Renal pelvis (tissue), 4 donors: ENCODE results near the gene SEMA5A. TPM values are rescaled to one million over a fixed set of nuclear protein-coding genes. Genes with fewer than 3 reads are reported as not detected.

Source experiments
- DNase-seq: peaks from one replicate; pipeline ENCODE4 v3.0.0-alpha.2; 2013
- polyA plus RNA-seq, 3 donors: library from polyadenylated mRNA; unstranded; fragments of 120-200 nt; gene quantifications; one replicate each; pipeline ENCODE4 v1.2.1, GENCODE V29; 2013; ENCODE audit not compliant: insufficient read length in 3 of 3

The SEMA5A gene
- polyA plus RNA-seq, 3 donors: 32.5 to 44.8 (median 42.8) TPM

DNA sequence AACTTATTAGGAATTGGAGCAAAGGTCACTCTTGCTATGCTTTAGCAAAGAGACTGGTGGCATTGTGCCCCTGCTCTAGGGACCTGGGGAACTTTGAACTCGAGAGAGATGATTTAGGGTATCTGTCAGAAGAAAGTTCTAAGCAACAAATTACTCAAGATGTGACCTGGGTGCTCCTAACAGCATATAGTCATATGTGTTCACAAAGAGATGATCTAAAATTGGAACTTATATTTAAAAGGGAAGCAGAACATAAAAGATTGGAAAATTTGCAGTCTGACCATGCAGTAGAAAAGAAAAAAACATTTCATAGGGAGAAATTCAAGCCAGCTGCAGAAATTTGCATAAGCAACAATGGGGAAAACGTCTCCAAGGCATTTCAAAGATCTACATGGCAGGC, 68.3 kb downstream of the SEMA5A start:
- DNase-seq: no peak

DNA sequence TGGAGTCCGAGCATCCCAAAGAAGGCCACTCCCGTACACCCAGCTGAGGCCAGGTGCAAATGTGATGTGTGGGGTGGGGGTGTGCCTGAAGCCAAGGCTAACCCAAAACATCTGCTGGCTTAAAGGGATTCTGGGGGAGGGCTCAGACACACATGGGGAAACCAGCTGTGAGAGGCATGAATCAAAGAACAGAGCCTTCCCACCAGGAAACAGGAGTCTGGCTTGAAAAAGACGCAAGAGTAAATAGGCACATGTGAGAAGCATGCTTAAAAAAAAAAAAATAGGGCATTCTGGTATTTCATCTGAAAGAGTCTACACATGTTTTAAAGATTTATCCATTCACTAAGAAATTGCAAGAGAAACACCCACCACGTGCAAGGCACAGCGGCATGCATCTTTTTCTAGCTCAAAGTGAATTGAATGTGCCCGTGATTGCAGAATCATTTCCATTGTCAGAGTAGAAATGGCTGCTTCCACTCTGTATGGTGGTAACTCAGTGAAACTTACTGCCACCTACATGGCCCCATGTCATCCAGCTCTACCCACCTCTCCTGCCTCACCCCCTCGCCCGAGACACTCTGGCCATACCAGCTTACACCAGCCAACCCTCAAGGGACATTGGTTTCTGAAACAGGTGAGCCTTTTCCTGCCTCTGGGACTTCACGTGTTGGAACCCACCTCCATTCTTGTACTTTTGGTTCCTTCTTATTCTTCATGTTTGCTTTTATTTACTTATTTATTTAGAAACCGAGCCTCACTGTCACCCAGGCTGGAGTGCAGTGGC, 71.5 kb downstream of the SEMA5A start:
- DNase-seq: no peak

GRCh38 chr5:9473624-9474023, 72.3 kb downstream of the SEMA5A start:
- no peak for DNase-seq

GRCh38 chr5:9470410-9470809, 75.5 kb downstream of the SEMA5A start:
- DNase-seq: no peak

- no peak for DNase-seq
Measured at GRCh38 chr5:9468060-9468388, 77.9 kb downstream of the SEMA5A start.

- no peak for DNase-seq
Measured at GRCh38 chr5:9467199-9468059, 78.4 kb downstream of the SEMA5A start.

GRCh38 chr5:9466697-9467096, 79.2 kb downstream of the SEMA5A start:
- DNase-seq: no peak

- no peak for DNase-seq
Measured at GRCh38 chr5:9464478-9464877, 81.4 kb downstream of the SEMA5A start.

DNA sequence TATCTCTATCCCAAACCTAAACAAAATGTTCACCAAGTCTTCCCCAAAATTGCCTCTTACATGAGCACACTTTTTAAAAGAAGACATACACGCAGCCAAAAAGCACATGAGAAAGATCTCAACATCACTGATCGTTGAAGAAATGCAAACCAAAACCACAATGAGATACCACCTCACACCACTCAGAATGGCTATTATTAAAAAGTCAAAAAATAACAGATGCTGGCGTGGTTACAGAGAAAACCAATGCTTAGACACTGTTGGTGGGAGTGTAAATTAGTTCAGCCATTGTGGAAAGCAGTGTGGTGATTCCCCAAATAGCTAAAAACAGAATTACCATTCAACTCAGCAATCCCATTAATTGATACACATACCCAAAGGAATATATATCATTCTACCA, 83.8 kb downstream of the SEMA5A start:
- no peak for DNase-seq

- DNase-seq: no peak
Measured at GRCh38 chr5:9460885-9461645, 84.8 kb downstream of the SEMA5A start.

DNA sequence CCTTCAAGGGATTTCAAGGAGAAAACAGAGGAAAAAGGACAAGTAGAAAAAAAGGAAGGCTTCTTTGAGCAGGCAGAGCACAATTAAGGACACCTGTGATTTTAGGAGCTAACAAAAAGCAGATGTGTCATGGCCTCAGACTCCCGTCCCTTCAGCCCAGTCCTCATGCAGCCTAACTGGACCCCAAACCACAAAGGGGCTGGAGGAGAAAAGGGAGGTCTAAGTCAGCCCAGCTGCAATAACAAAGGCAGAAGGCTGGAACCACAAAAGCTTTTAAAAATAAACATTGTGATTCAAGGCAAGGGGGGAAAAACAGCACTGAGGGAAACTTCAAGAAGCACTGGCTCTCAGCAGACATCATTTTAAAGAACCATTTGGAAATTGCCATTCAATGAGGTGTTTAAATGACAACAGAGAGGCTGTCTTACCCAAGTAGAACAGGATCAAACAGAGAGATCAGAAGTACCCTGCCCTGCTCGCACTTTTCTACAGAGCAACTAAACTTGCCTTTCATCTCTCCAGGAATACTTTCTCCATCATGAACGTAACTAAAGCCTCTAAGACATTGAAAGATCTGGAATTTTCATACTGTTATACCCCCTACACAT, 89.3 kb downstream of the SEMA5A start:
- peak; percentile 23 for DNase-seq

DNA sequence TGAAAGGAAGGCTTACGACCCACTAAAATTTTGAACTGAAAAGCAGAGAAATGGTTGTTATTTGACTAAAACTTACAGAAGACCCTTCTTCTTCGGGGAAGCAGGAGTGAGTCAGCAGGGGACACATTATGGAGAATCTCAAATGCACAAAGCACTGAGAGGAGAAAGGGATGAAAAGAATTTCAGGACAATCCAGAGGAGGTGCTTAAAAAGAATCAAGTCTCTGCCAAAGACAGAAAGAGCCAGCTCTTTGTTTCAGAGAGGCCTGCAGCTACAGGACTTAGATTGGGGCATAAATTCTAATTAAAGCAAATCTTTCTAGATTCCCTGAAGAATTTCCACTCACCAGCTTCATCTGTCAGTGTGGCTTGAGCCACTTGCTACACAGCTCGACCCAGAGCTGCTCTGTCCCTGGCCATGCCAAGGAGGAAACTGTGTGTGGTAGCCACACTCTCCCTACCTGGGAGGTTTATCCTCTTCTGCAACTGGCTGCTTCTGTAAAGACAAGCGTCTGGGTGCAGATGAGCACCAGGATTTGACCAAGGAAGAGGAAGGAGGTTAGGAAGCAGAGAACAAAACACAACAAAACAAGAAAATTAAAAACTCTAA, 89.9 kb downstream of the SEMA5A start:
- no peak for DNase-seq

DNA sequence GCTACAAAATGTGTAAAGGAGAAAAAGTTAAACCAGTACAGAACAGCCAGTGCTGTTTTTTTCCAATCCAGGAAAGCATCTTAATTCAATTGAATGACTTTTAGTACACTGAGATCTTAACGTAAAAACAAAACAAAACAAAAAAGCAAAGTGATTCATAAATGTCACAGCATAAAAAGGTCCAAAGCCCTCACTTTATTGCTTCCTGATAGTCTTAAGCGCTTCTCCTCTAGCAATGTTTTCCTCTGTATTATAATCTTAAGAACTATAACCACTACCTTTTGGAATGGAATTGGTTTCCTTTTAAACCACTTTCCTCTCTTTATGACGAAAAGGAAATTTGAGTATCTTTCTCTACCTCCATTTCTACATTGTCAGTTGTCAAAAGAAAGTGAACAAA, 91.4 kb downstream of the SEMA5A start:
- DNase-seq: no peak

- DNase-seq: no peak
Measured at GRCh38 chr5:9454012-9454481, 91.8 kb downstream of the SEMA5A start.

DNA sequence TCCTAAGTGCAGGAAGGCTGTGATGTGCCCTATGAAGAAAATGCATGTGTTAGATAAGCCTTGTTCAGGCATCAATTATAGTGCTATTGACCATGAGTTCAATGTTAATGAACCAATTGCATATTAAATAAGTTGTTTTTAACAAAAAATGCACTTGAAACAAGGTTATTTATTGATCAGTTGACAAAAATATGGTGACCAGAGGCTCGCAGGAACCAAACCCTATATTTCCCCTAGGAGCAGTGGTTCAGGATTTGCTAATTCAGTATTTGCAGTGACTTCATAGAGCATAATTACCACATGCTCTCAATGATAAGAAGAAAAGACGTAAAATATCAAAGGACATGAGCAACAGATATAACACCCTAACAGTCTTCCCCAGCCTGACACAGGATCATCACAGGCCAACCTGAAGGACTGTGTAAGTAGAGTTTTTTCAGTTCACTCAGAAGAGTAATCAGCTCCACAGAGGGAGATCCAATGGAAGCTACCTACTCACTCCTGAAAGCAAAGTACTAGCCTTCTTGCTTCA, 92.3 kb downstream of the SEMA5A start:
- DNase-seq: no peak

- DNase-seq: no peak
Measured at GRCh38 chr5:9452181-9452580, 93.7 kb downstream of the SEMA5A start.

DNA sequence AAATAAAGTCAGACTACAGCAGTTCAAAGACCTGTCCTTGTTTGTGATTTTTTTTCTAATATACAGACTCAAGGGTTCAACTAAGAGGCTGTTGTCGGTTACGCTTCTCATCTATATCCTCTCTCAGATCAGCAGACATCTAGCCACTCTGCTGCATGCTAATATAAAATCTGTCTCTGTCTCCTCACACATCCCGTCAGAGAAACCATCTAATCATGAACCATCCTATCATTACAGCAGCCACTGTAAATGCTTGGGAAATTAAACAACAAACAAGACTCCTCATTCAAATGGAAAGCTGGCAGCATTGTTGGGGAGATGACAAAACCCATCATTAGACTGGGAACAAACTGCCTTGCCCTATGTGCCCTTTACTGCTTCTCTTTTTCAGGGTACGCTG, 94.8 kb downstream of the SEMA5A start:
- DNase-seq: no peak

DNA sequence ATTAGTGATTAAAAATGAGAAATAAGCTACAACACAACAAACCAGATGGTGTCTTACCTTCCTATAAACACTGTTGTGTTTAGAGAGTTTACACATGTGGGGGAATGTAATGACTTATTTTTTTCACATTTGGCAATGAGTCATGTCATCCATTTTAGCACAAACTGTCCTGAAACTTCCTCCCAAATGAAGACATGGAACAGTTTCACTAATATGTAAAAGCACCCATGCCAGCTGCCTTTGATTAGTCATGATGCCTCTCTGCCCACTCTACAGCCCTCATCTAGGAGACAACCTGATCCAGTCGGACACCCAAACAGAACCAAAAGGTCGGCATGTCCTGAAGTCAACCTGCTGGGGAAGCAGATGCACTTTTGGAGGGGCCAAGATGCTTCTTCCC, 98.2 kb downstream of the SEMA5A start:
- DNase-seq: no peak

DNA sequence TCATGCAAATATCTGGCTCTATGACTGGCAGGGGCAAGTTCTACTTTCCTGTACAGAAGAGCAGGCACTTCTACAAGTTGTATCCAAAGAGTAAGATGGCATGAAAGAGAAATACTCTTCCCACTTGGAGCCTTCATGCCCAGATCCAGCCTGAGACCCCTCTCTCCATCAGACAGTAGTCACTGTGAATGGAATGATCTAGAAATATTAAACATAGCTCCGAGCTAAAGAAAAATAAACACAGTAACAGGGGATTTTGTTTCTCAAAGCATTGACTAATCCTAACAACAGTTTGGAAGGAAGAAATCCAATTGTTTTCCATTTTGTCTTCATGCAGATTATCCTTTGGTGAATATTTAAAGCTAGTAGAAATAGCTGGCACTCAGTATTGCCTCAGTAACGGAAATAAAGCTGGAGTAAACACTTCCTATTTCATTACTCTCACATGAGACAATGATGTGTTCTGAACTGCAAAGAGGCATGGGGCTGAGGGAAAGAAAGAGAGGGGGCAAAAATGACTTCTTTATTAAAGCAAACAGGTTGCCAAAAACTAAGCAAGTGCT, 100.0 kb downstream of the SEMA5A start:
- no peak for DNase-seq

GRCh38 chr5:9444346-9444745, 101.5 kb downstream of the SEMA5A start:
- no peak for DNase-seq

DNA sequence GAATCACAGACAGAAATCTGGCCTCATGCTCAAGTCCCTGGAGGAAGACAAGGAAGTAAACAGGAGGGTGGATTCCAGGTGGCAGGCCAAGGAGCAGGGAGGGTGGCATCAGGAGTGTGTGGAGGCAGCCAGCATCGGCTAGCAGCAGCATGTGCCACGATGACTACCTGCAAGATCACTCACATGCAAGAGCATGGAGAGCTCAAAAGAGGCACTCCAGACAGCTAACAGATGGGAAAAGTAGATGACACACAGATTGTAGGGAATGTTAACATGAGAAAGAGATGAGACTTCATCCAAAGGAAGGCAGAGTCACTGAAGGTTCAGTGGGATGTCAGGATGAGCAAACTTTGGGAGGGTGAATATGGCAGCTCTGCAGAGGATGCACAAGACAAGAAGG, 104.3 kb downstream of the SEMA5A start:
- DNase-seq: no peak
